Lung (tissue), 12 donors: Measurements from ENCODE around the gene MMP2. TPM values are rescaled to one million over a fixed set of nuclear protein-coding genes. Genes with fewer than 3 reads are reported as not detected.

Experiments used
- ATAC-seq: fragments of 200-7000 bp; cut with Tn5 transposase; one replicate; pipeline ENCODE4 v1.9.1; 2020; ENCODE audit warnings: moderate number of reproducible peaks; ENCODE audit not compliant: insufficient read depth, low FRiP score
- DNase-seq, 3 donors: peaks; one replicate each; pipeline ENCODE4 v3.0.0-alpha.2; 2013 to 2017
- H3K27ac ChIP-seq, 2 donors: one replicate each; pipeline ENCODE4 v1.5.1; 2013; ENCODE audit warnings: mild to moderate bottlenecking in 2 of 2, moderate library complexity in 2 of 2, control low read depth in 1 of 2, inconsistent platforms in 1 of 2, low read depth in 1 of 2, low read length in 1 of 2
- H3K27me3 ChIP-seq, 3 donors: one replicate each; pipeline ENCODE4 v1.5.1; 2013; ENCODE audit warnings: low read length in 2 of 3; ENCODE audit not compliant: control insufficient read depth in 3 of 3, insufficient read depth in 3 of 3
- H3K36me3 ChIP-seq, 4 donors: one replicate each; pipeline ENCODE4 v1.5.1; 2013; ENCODE audit warnings: low read length in 4 of 4, mild to moderate bottlenecking in 1 of 4, moderate library complexity in 1 of 4; ENCODE audit not compliant: control insufficient read depth in 4 of 4, insufficient read depth in 4 of 4
- H3K4me1 ChIP-seq, 5 donors: one replicate each; pipeline ENCODE4 v1.5.1; 2013; ENCODE audit warnings: low read length in 5 of 5, mild to moderate bottlenecking in 2 of 5, moderate library complexity in 1 of 5; ENCODE audit not compliant: control insufficient read depth in 5 of 5, insufficient read depth in 5 of 5
- H3K4me3 ChIP-seq: one replicate; pipeline ENCODE4 v1.5.1; 2013; ENCODE audit warnings: mild to moderate bottlenecking, control low read depth, moderate library complexity
- H3K9ac ChIP-seq, 2 donors: one replicate each; pipeline ENCODE4 v1.5.1; 2013; ENCODE audit warnings: low read length in 2 of 2, control low read depth in 1 of 2; ENCODE audit not compliant: insufficient read depth in 1 of 2
- H3K9me3 ChIP-seq, 4 donors: one replicate each; pipeline ENCODE4 v1.5.1; 2013; ENCODE audit warnings: low read length in 3 of 4, mild to moderate bottlenecking in 1 of 4, moderate library complexity in 1 of 4; ENCODE audit not compliant: control insufficient read depth in 4 of 4, insufficient read depth in 3 of 4
- CTCF ChIP-seq: IDR thresholded peaks from 2 replicates; pipeline ENCODE4 v1.5.1; 2012; ENCODE audit warnings: mild to moderate bottlenecking; ENCODE audit errors: control extremely low read depth, extremely low read depth
- WGBS, 2 donors: extraction: QIAGEN DNeasy Blood & Tissue Kit; methylation state at CpG; one replicate each; pipeline ENCODE4 v1.1.7; 2013; 5-methylcytosine and 5-hydroxymethylcytosine counted together
- polyA plus RNA-seq, 2 donors: library from polyadenylated mRNA; stranded (reverse); fragments of 200-250 nt; gene quantifications; one replicate each; pipeline ENCODE4 v1.2.1, GENCODE V29; 2013
- total RNA-seq, 2 donors: library from RNA; depleted of rRNA in 1 of 2; stranded (reverse); fragments of >200 nt in 1 of 2; gene quantifications; one replicate each; pipeline ENCODE4 v1.2.1, GENCODE V29; 2014 to 2021
- donor health status: control.
- donor health status: control.
- donor health status: Bipolar disorder and iron deficiency.
- donor health status: healthy.
- donor health status: DM: yes; HTN: yes; CAD: no.

Gene MMP2
- total and polyA plus RNA-seq, 4 donors: 41.9 to 291 (median 169) TPM

GRCh38 chr16:55513616-55514015 lies 34.6 kb downstream of the MMP2 start:
- no peak overlapping the region for H3K4me3 ChIP-seq
- no peak for TF ChIP-seq CTCF
- peaks cover 0 to 7% (median 2%) of the 10 kb centered on the region in 5 donors for H3K4me1 ChIP-seq
- ATAC-seq (no peak), DNase-seq (no peak)
- peaks cover 0 to 21% (median under 1%) of the 10 kb centered on the region in 4 donors for H3K36me3 ChIP-seq
- WGBS, 2 donors: 86 to 90% methylated on average over 5 of the region's 5 CpGs
- H3K27ac ChIP-seq: no peak overlapping the region
- H3K27me3 ChIP-seq: no peaks in the 10 kb centered on the region
- peaks cover 0 to 13% (median 6%) of the 10 kb centered on the region in 4 donors for H3K9me3 ChIP-seq
- no peak overlapping the region for H3K9ac ChIP-seq

GRCh38 chr16:55515111-55515510 lies 36.1 kb downstream of the MMP2 start:
- no peak overlapping the region for H3K4me3 ChIP-seq
- peaks cover 0 to 19% (median 0%) of the 10 kb centered on the region in 4 donors for H3K36me3 ChIP-seq
- H3K9me3 ChIP-seq: peaks cover 0 to 13% (median 6%) of the 10 kb centered on the region in 4 donors
- no peaks in the 10 kb centered on the region for H3K27me3 ChIP-seq
- no peak overlapping the region for H3K9ac ChIP-seq
- ATAC-seq (no peak), DNase-seq (no peak)
- no peak overlapping the region for H3K27ac ChIP-seq
- WGBS, 2 donors: 91 to 95% methylated on average over 1 of the region's 1 CpG
- no peak for TF ChIP-seq CTCF
- H3K4me1 ChIP-seq: no peaks in the 10 kb centered on the region

- no peaks in the 10 kb centered on the region for H3K36me3 ChIP-seq
- no peaks in the 10 kb centered on the region for H3K27me3 ChIP-seq
- no peak for TF ChIP-seq CTCF
- no peak for ATAC-seq
- no peak for DNase-seq
- H3K9ac ChIP-seq: no peak overlapping the region
- no peaks in the 10 kb centered on the region for H3K4me1 ChIP-seq
- H3K9me3 ChIP-seq: peaks cover 0 to 3% (median 0%) of the 10 kb centered on the region in 4 donors
- 2 to 63% methylated on average over 1 of the region's 1 CpG for WGBS, 2 donors
- H3K4me3 ChIP-seq: no peak overlapping the region
- no peak overlapping the region for H3K27ac ChIP-seq
Observed at GRCh38 chr16:55521792-55522191, 42.8 kb downstream of the MMP2 start.

- no peak for TF ChIP-seq CTCF
- H3K9ac ChIP-seq: no peak overlapping the region
- WGBS, 2 donors: 53 to 73% methylated on average over 2 of the region's 2 CpGs
- H3K4me1 ChIP-seq: no peaks in the 10 kb centered on the region
- no peaks in the 10 kb centered on the region for H3K9me3 ChIP-seq
- H3K36me3 ChIP-seq: peaks cover 0 to 10% (median 0%) of the 10 kb centered on the region in 4 donors
- no peaks in the 10 kb centered on the region for H3K27me3 ChIP-seq
- ATAC-seq (no peak), DNase-seq (no peak)
- H3K27ac ChIP-seq: no peak overlapping the region
- H3K4me3 ChIP-seq: no peak overlapping the region
Observed at GRCh38 chr16:55526441-55526840, 47.4 kb downstream of the MMP2 start.
